Gastroesophageal sphincter (tissue), 3 donors: ENCODE data around the gene PARD3.
A peak's percentile ranks its signal among the peaks of the same experiment; 100 is the strongest.

Source experiments
- CTCF ChIP-seq, 4 experiments: fragments of 200-600 bp in 2 of 4; fragments of 450-650 bp in 2 of 4; sonication (generic) in 1 of 4; IDR thresholded peaks; one replicate each; pipeline ENCODE4 v1.5.1; 2017 to 2019; ENCODE audit warnings: antibody characterized with exemption in 4 of 4, mild to moderate bottlenecking in 2 of 4, moderate library complexity in 2 of 4
- EP300 ChIP-seq: sonication (generic); formaldehyde crosslinking; IDR thresholded peaks from one replicate; pipeline ENCODE4 v1.6.1; 2017; ENCODE audit warnings: antibody characterized with exemption, mild to moderate bottlenecking
- POLR2A ChIP-seq, 2 donors: fragments of 450-650 bp; IDR thresholded peaks; one replicate each; pipeline ENCODE4 v1.6.1; 2017; ENCODE audit warnings: antibody characterized with exemption in 2 of 2, mild to moderate bottlenecking in 2 of 2, moderate library complexity in 1 of 2
- POLR2AphosphoS5 ChIP-seq: sonication (generic); formaldehyde crosslinking; IDR thresholded peaks from one replicate; pipeline ENCODE4 v1.6.1; 2017; ENCODE audit warnings: antibody characterized with exemption

GRCh38 chr10:34156781-34157425, 658.2 kb downstream of the PARD3 start:
- TF ChIP-seq CTCF (IDR thresholded peaks at IDR 0.05) = peak in 1 of 4 experiments; percentile 23
- TF ChIP-seq POLR2A (IDR thresholded peaks at IDR 0.05) = no peak
- peak; percentile 19 for TF ChIP-seq POLR2AphosphoS5
- TF ChIP-seq EP300 = no peak
